WTC11 (cell line): ENCODE data around the gene ZCCHC14. TPM values are rescaled to one million over a fixed set of nuclear protein-coding genes. Genes with fewer than 3 reads are reported as not detected.

Experiments
- total RNA-seq: library from RNA; stranded (reverse); gene quantifications from 3 replicates; pipeline ENCODE4 v1.2.3, GENCODE V29; 2021

Gene ZCCHC14
- total RNA-seq, 1 experiment from 2014 or later = 33.8 TPM

Other genes with a start within 250 kb of the ZCCHC14 start
- gene C16orf95, start 175.6 kb downstream of the ZCCHC14 start, total RNA-seq = 5.7 to 7.5 TPM (median 7.1 TPM) in 3 replicates
- gene FBXO31, start 109.2 kb downstream of the ZCCHC14 start, total RNA-seq = 20.8 to 24.2 TPM (median 22.6 TPM) in 3 replicates
- gene MAP1LC3B, start 100.7 kb downstream of the ZCCHC14 start, total RNA-seq = 40.1 to 46.9 TPM (median 43.2 TPM) in 3 replicates
- gene JPH3, start 109.5 kb upstream of the ZCCHC14 start, total RNA-seq = 37.9 to 41.2 TPM (median 39.0 TPM) in 3 replicates